OCI-LY3 (cell line): ENCODE data around the gene PARD3B.

Source experiments
- H2AFZ ChIP-seq: fragments of 200-600, 300-600 bp; shearing (Covaris generic); 2 replicates; pipeline ENCODE4 v1.6.0; 2014; ENCODE audit warnings: antibody characterized with exemption, low read depth, low read length
- H3K27ac ChIP-seq: fragments of 200-600, 300-600 bp; sonication (generic); 2 replicates; pipeline ENCODE4 v1.5.1; 2014; ENCODE audit warnings: mild to moderate bottlenecking, low read length, moderate library complexity, mixed read lengths
- H3K27me3 ChIP-seq: fragments of 200-600, 300-600 bp; sonication (generic); 2 replicates; pipeline ENCODE4 v1.6.1; 2014; ENCODE audit warnings: low read depth, low read length, mixed read lengths
- H3K36me3 ChIP-seq: fragments of 200-600, 300-600 bp; sonication (generic); replicated peaks from 2 replicates; pipeline ENCODE3; 2014; ENCODE audit warnings: low read depth, low read length, mixed read lengths
- H3K4me1 ChIP-seq: fragments of 300-600, 200-600 bp; sonication (generic); 2 replicates; pipeline ENCODE4 v1.6.1; 2014; ENCODE audit warnings: low read length, mixed read lengths
- H3K4me2 ChIP-seq: fragments of 200-600, 300-600 bp; sonication (generic); 2 replicates; pipeline ENCODE4 v1.6.1; 2014; ENCODE audit warnings: low read length, mixed read lengths
- H3K4me3 ChIP-seq: fragments of 300-600, 200-600 bp; sonication (generic); 2 replicates; pipeline ENCODE4 v1.5.1; 2014; ENCODE audit warnings: antibody characterized with exemption, mild to moderate bottlenecking, low read length, moderate library complexity
- H3K79me2 ChIP-seq: fragments of 300-600, 200-600 bp; shearing (Covaris generic); 2 replicates; pipeline ENCODE4 v1.6.1; 2014; ENCODE audit warnings: mild to moderate bottlenecking, low read length, mixed read lengths
- H3K9ac ChIP-seq: fragments of 300-600, 200-600 bp; shearing (Covaris generic); 2 replicates; pipeline ENCODE4 v1.6.0; 2014; ENCODE audit warnings: mild to moderate bottlenecking, low read length, moderate library complexity
- H3K9me3 ChIP-seq: fragments of 200-600, 300-600 bp; shearing (Covaris generic); 2 replicates; pipeline ENCODE4 v1.6.1; 2014; ENCODE audit warnings: low read length, mixed read lengths; ENCODE audit not compliant: insufficient read depth
- H4K20me1 ChIP-seq: fragments of 200-600, 300-600 bp; sonication (generic); 2 replicates; pipeline ENCODE4 v1.6.1; 2016; ENCODE audit warnings: low read length, mixed read lengths; ENCODE audit not compliant: insufficient read depth
- CTCF ChIP-seq: fragments of 200-600, 300-600 bp; sonication (generic); IDR thresholded peaks from 2 replicates; pipeline ENCODE4 v1.5.1; 2014; ENCODE audit warnings: antibody characterized with exemption, low read length, low read depth
- EZH2phosphoT487 ChIP-seq: fragments of 200-600 bp; shearing (Covaris generic); IDR thresholded peaks from 2 replicates; pipeline ENCODE4 v1.6.1; 2018; ENCODE audit warnings: antibody characterized with exemption, mixed run types, low read depth

PARD3B gene

GRCh38 chr2:205197468-205198139, 652.3 kb downstream of the PARD3B start:
- Histone ChIP-seq H3K9ac (no peak overlapping the region), H3K4me2 (no peak overlapping the region), H2AFZ (no peak overlapping the region), H4K20me1 (no peaks in the 10 kb centered on the region), H3K4me3 (no peak overlapping the region), H3K79me2 (no peaks in the 10 kb centered on the region), H3K27ac (no peak overlapping the region), H3K9me3 (no peaks in the 10 kb centered on the region), H3K36me3 (no peaks in the 10 kb centered on the region), H3K4me1 (0 out of 2 replicates have a peak, but pooled peaks cover 2% of the 10 kb centered on the region), H3K27me3 (no peaks in the 10 kb centered on the region)
- TF ChIP-seq CTCF = no peak
- TF ChIP-seq EZH2phosphoT487 = no peak

- TF ChIP-seq EZH2phosphoT487 = no peak
- TF ChIP-seq CTCF = no peak
- Histone ChIP-seq H3K9me3 (no peaks in the 10 kb centered on the region), H3K4me1 (0 out of 2 replicates have a peak, but pooled peaks cover 2% of the 10 kb centered on the region), H4K20me1 (no peaks in the 10 kb centered on the region), H3K79me2 (no peaks in the 10 kb centered on the region), H3K4me3 (no peak overlapping the region), H3K4me2 (no peak overlapping the region), H3K36me3 (no peaks in the 10 kb centered on the region), H2AFZ (no peak overlapping the region), H3K27me3 (no peaks in the 10 kb centered on the region), H3K27ac (no peak overlapping the region), H3K9ac (no peak overlapping the region)
Measured at GRCh38 chr2:205198140-205198525, 652.9 kb downstream of the PARD3B start.

DNA sequence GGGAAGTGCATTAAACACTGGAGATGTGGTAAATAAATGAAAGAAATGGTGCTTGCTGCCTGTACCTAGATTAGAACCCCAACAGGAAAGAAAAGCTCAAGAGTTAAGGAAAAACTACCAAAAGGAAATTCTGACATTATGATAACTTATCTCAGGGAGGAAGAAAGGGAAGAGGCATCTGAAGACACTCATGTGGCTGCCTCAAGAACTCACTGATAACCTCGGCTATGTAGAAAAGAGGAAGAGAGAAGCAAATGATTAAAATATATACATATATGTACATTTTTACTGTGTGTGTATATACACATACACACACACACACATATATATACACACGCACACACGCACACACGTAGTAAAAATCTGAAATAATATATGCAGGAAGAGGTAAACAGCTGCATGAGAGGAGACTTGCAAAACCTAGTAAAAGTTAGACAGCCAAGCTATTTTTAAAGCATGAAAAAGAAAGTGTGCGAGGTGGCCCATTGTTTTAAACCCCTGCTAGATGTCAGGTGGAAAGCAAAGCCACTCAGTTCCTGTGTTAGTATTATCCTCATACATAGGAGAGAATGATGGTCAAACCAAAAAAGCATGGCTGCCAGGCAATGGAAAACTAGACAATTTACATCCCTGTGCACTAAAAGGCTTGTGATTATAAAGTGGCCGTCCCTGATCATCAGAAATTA, 654.0 kb downstream of the PARD3B start:
- H3K79me2 ChIP-seq = no peaks in the 10 kb centered on the region
- H4K20me1 ChIP-seq = no peaks in the 10 kb centered on the region
- H3K27me3 ChIP-seq = no peaks in the 10 kb centered on the region
- no peak overlapping the region for H3K9ac ChIP-seq
- H3K4me1 ChIP-seq = 0 out of 2 replicates have a peak, but pooled peaks cover 2% of the 10 kb centered on the region
- TF ChIP-seq CTCF = no peak
- no peak for TF ChIP-seq EZH2phosphoT487
- H3K4me3 ChIP-seq = no peak overlapping the region
- H3K4me2 ChIP-seq = no peak overlapping the region
- H3K27ac ChIP-seq = no peak overlapping the region
- no peaks in the 10 kb centered on the region for H3K9me3 ChIP-seq
- no peaks in the 10 kb centered on the region for H3K36me3 ChIP-seq
- no peak overlapping the region for H2AFZ ChIP-seq

DNA sequence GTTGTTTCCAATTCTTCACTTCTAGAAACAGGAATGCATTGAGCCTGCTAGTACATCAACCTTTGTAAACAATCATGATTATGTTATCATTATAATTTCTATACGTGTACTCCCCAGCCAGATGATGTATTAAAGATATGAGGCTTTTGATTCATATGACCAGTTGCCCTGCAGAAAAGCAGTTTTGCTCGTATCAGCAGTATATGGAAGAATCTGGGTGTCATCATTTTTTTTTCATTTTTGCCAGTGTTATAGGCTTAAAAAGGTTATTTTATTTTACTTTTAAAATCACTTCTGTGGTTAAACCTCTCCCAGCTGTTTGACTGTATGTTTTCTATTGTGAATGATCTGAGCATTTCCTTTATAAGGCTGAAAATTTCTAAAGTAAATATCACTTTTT, 665.2 kb downstream of the PARD3B start:
- no peak overlapping the region for H3K4me3 ChIP-seq
- no peak overlapping the region for H3K27ac ChIP-seq
- H3K9me3 ChIP-seq = no peaks in the 10 kb centered on the region
- H3K4me1 ChIP-seq = no peaks in the 10 kb centered on the region
- peaks cover 5% of the 10 kb centered on the region; the same call in 1 of the 2 replicates for H3K27me3 ChIP-seq
- H3K4me2 ChIP-seq = no peak overlapping the region
- no peak overlapping the region for H2AFZ ChIP-seq
- no peaks in the 10 kb centered on the region for H3K36me3 ChIP-seq
- TF ChIP-seq EZH2phosphoT487 (no peak), CTCF (no peak)
- no peak overlapping the region for H3K9ac ChIP-seq
- H3K79me2 ChIP-seq = no peaks in the 10 kb centered on the region
- no peaks in the 10 kb centered on the region for H4K20me1 ChIP-seq
